MCF 10A (cell line): ENCODE results near the gene PCAT7. TPM values are rescaled to one million over a fixed set of nuclear protein-coding genes. Genes with fewer than 3 reads are reported as not detected.

ENCODE experiments used
- BruUV-seq: library from RNA; stranded (reverse); fragments of 400-500 nt; replicated peaks from 2 replicates; lab custom pipeline; 2021; lab: Mats Ljungman, UMichigan
- CTCF ChIA-PET: fragments of 300-600 bp; sonication (Branson Sonifier 250); formaldehyde crosslinking; extraction: SDS; loops from one replicate; lab custom pipeline; 2021; ENCODE audit warnings: antibody characterized with exemption, inconsistent platforms; lab: Yijun Ruan, JAX
- POLR2A ChIA-PET: fragments of 300-600, 350-650 bp; sonication (Branson Sonifier 250); formaldehyde crosslinking; extraction: SDS; loops from one replicate; lab custom pipeline; 2020; ENCODE audit warnings: antibody characterized with exemption, inconsistent platforms; lab: Yijun Ruan, JAX
- DNase-seq: peaks from one replicate; pipeline ENCODE4 v3.0.0-alpha.2; 2018; ENCODE audit not compliant: unreplicated experiment
- H3K27ac Mint-ChIP-seq: one replicate; pipeline ENCODE4 v1.8.0; 2022; ENCODE audit warnings: mild to moderate bottlenecking, low read depth, mixed read lengths; ENCODE audit not compliant: unreplicated experiment
- H3K27me3 Mint-ChIP-seq: one replicate; pipeline ENCODE4 v1.8.0; 2022; ENCODE audit warnings: mixed read lengths; ENCODE audit not compliant: insufficient read depth, unreplicated experiment
- H3K36me3 Mint-ChIP-seq: one replicate; pipeline ENCODE4 v1.8.0; 2022; ENCODE audit warnings: mild to moderate bottlenecking, moderate library complexity, mixed read lengths; ENCODE audit not compliant: insufficient read depth, unreplicated experiment
- H3K4me1 Mint-ChIP-seq: one replicate; pipeline ENCODE4 v1.8.0; 2022; ENCODE audit warnings: mixed read lengths; ENCODE audit not compliant: insufficient read depth, unreplicated experiment
- H3K4me3 Mint-ChIP-seq: one replicate; pipeline ENCODE4 v1.8.0; 2022; ENCODE audit warnings: mild to moderate bottlenecking, moderate library complexity, mixed read lengths; ENCODE audit not compliant: unreplicated experiment
- H3K9me3 Mint-ChIP-seq: one replicate; pipeline ENCODE4 v1.8.0; 2022; ENCODE audit warnings: mixed read lengths; ENCODE audit not compliant: unreplicated experiment
- CTCF ChIP-seq: fragments of 200-600 bp; IDR thresholded peaks from one replicate; pipeline ENCODE4 v1.8.0; 2022; ENCODE audit warnings: antibody characterized with exemption, mild to moderate bottlenecking; ENCODE audit not compliant: unreplicated experiment
- intact Hi-C: fragments of 100-400 bp; cut with micrococcal nuclease; formaldehyde crosslinking; loops from 2 replicates; pipeline ENCODE4 v1.14.1; 2022
- total RNA-seq: library from RNA; stranded (reverse); gene quantifications from 2 replicates; pipeline ENCODE4 v1.2.3, GENCODE V29; 2022

The PCAT7 gene
- total RNA-seq, 1 experiment from 2014 or later, result not detected

- ChIA-PET CTCF (no interaction called here), POLR2A (no interaction called here)
- H3K27ac Mint-ChIP-seq, result no peak overlapping the region
These were observed 64.1 kb downstream of the PCAT7 start for GRCh38 chr9:94619026-94619425.

More at GRCh38 chr9:94619026-94619425, 64.1 kb downstream of the PCAT7 start:
- Mint-ChIP-seq H3K4me1 (no peaks in the 10 kb centered on the region), H3K4me3 (no peak overlapping the region), H3K9me3 (no peaks in the 10 kb centered on the region), H3K27me3 (no peaks in the 10 kb centered on the region), H3K36me3 (no peaks in the 10 kb centered on the region)
- DNase-seq, result no peak
- TF ChIP-seq CTCF, result no peak
- BruUV-seq, result no TSS peak
- intact Hi-C loops, result no loop called here

Other genes with a start within 250 kb of the PCAT7 start
- gene NUTM2F, start 226.4 kb upstream of the PCAT7 start, total RNA-seq, result not detected in 2 replicates
- gene FBP2, start 38.7 kb downstream of the PCAT7 start, total RNA-seq, result not detected in 2 replicates
- not detected in 2 replicates for gene FBP1, start 84.4 kb downstream of the PCAT7 start, total RNA-seq
- gene AOPEP, start 171.6 kb downstream of the PCAT7 start, total RNA-seq, result 32.4 and 34.6 TPM in 2 replicates